ENCODE results near the gene OMP. TPM values are rescaled to one million over a fixed set of nuclear protein-coding genes. Genes with fewer than 3 reads are reported as not detected.

Gene OMP
- total RNA-seq, 2 donors from 2014 or later = 8.0 TPM; not detected in 1

- DNase-seq (ENCODE audit: low spot score) = no peak
- H3K4me3 ChIP-seq = no peak overlapping the region
- WGBS = 91% methylated on average over 15 of the region's 15 CpGs
- peaks cover 0 to 3% of the 10 kb centered on the region in 2 donors for H3K36me3 ChIP-seq
- H3K9me3 ChIP-seq = no peaks in the 10 kb centered on the region
- H3K27ac ChIP-seq = no peak overlapping the region
- TF ChIP-seq POLR2AphosphoS5 (IDR thresholded peaks at IDR 0.05) (no peak), CTCF (IDR thresholded peaks at IDR 0.05) (no peak), POLR2A (IDR thresholded peaks at IDR 0.05) (no peak)
- no peaks in the 10 kb centered on the region for H3K4me1 ChIP-seq (replicated peaks)
- intact Hi-C loops (cut with DNase I) = no loop called here
- H3K27me3 ChIP-seq (replicated peaks; ENCODE audit: insufficient read depth) = no peaks in the 10 kb centered on the region
These were observed 13.3 kb downstream of the OMP start for GRCh38 chr11:77115956-77116355.

- DNase-seq (ENCODE audit: low spot score) = no peak
- WGBS = 66% methylated on average over 7 of the region's 7 CpGs
- Histone ChIP-seq H3K9me3 (no peaks in the 10 kb centered on the region), H3K27ac (no peak overlapping the region), H3K4me3 (no peak overlapping the region), H3K27me3 (replicated peaks; ENCODE audit: insufficient read depth) (no peaks in the 10 kb centered on the region), H3K36me3 (peaks cover 0 to 3% of the 10 kb centered on the region in 2 donors), H3K4me1 (replicated peaks) (no peaks in the 10 kb centered on the region)
- intact Hi-C loops (cut with DNase I) = no loop called here
- TF ChIP-seq POLR2A (IDR thresholded peaks at IDR 0.05) (no peak), CTCF (IDR thresholded peaks at IDR 0.05) (no peak), POLR2AphosphoS5 (IDR thresholded peaks at IDR 0.05) (no peak)
These were observed 14.9 kb downstream of the OMP start for GRCh38 chr11:77117492-77117891.

GRCh38 chr11:77118086-77118485 is 15.4 kb downstream of the OMP start:
- no peak for DNase-seq (ENCODE audit: low spot score)
- intact Hi-C loops (cut with DNase I) = no loop called here
- Histone ChIP-seq H3K4me3 (no peak overlapping the region), H3K27ac (no peak overlapping the region), H3K4me1 (replicated peaks) (no peaks in the 10 kb centered on the region), H3K27me3 (replicated peaks; ENCODE audit: insufficient read depth) (no peaks in the 10 kb centered on the region), H3K36me3 (peaks cover 0 to 6% of the 10 kb centered on the region in 2 donors), H3K9me3 (no peaks in the 10 kb centered on the region)
- WGBS = 93% methylated on average over 17 of the region's 17 CpGs
- TF ChIP-seq CTCF (IDR thresholded peaks at IDR 0.05) = no peak
- TF ChIP-seq POLR2AphosphoS5 (IDR thresholded peaks at IDR 0.05) = no peak
- no peak for TF ChIP-seq POLR2A (IDR thresholded peaks at IDR 0.05)

GRCh38 chr11:77118971-77119370 is 16.3 kb downstream of the OMP start:
- Histone ChIP-seq H3K27ac (no peak overlapping the region), H3K9me3 (no peaks in the 10 kb centered on the region), H3K27me3 (replicated peaks; ENCODE audit: insufficient read depth) (no peaks in the 10 kb centered on the region), H3K4me1 (replicated peaks) (no peaks in the 10 kb centered on the region), H3K4me3 (no peak overlapping the region), H3K36me3 (peaks cover 0 to 6% of the 10 kb centered on the region in 2 donors)
- 89% methylated on average over 12 of the region's 12 CpGs for WGBS
- intact Hi-C loops (cut with DNase I) = no loop called here
- no peak for DNase-seq (ENCODE audit: low spot score)
- TF ChIP-seq POLR2A (IDR thresholded peaks at IDR 0.05) = no peak
- TF ChIP-seq CTCF (IDR thresholded peaks at IDR 0.05) = no peak
- no peak for TF ChIP-seq POLR2AphosphoS5 (IDR thresholded peaks at IDR 0.05)

- no peak for TF ChIP-seq POLR2AphosphoS5 (IDR thresholded peaks at IDR 0.05)
- no peak for TF ChIP-seq POLR2A (IDR thresholded peaks at IDR 0.05)
- TF ChIP-seq CTCF (IDR thresholded peaks at IDR 0.05) = no peak
- Histone ChIP-seq H3K27ac (no peak overlapping the region), H3K4me3 (no peak overlapping the region), H3K36me3 (peaks cover 0 to 6% of the 10 kb centered on the region in 2 donors), H3K4me1 (replicated peaks) (no peaks in the 10 kb centered on the region), H3K27me3 (replicated peaks; ENCODE audit: insufficient read depth) (no peaks in the 10 kb centered on the region), H3K9me3 (no peaks in the 10 kb centered on the region)
- DNase-seq (ENCODE audit: low spot score) = no peak
- intact Hi-C loops (cut with DNase I) = no loop called here
- 95% methylated on average over 9 of the region's 9 CpGs for WGBS
These were observed 16.9 kb downstream of the OMP start for GRCh38 chr11:77119531-77119936.
